ENCODE data around the gene RHEX. TPM values are rescaled to one million over a fixed set of nuclear protein-coding genes. Genes with fewer than 3 reads are reported as not detected.

Gene RHEX
- polyA plus RNA-seq, 1 of the 3 experiments (the other 2 are of a cell fraction) = not detected

- no peaks in the 10 kb centered on the region for H3K79me2 ChIP-seq (ENCODE audit: insufficient read depth)
- no peak overlapping the region for H3K27ac ChIP-seq (ENCODE audit: low read depth in 2 of 2, low read length in 1 of 2)
- no peak overlapping the region for H3K9ac ChIP-seq
- POLR2A ChIA-PET = no interaction called here
- CTCF ChIA-PET = interaction anchor here (1.1 to 1.3 kb wide), 2 partner anchors 21 to 854 kb away, joined by 3 to 5 read pairs; no protein-coding TSS in a partner anchor
- no peaks in the 10 kb centered on the region for H3K4me1 ChIP-seq (ENCODE audit: control insufficient read depth in 1 of 2, insufficient read depth in 2 of 2, low read depth in 1 of 2, low read length in 1 of 2)
- H3K36me3 ChIP-seq (replicated peaks in 1 of 2; ENCODE audit: control insufficient read depth in 1 of 2, insufficient read depth in 2 of 2, low read length in 1 of 2) = no peaks in the 10 kb centered on the region
- H2AFZ ChIP-seq (ENCODE audit: low read depth) = no peak overlapping the region
- H4K20me1 ChIP-seq (ENCODE audit: insufficient read depth) = no peaks in the 10 kb centered on the region
- 55% methylated on average over 8 of the region's 9 CpGs for WGBS (ENCODE audit: low lambda C conversion rate)
- TF ChIP-seq RCOR1 (IDR thresholded peaks at IDR 0.05; ENCODE audit: low read length) = no peak
- no peak for TF ChIP-seq CHD2 (IDR thresholded peaks at IDR 0.05; ENCODE audit: low read length, partially characterized antibody)
- TF ChIP-seq MAX (IDR thresholded peaks at IDR 0.05; ENCODE audit: low read depth) = no peak
- TF ChIP-seq GATA2 (CRISPR knock-in tag; IDR thresholded peaks at IDR 0.05) = no peak
- TF ChIP-seq ZBTB33 (IDR thresholded peaks at IDR 0.05; ENCODE audit: borderline replicate concordance, low read depth) = no peak
- TF ChIP-seq RXRA (IDR thresholded peaks at IDR 0.05; ENCODE audit: borderline replicate concordance, low read depth) = no peak
- TF ChIP-seq USF1 (IDR thresholded peaks at IDR 0.05; ENCODE audit: borderline replicate concordance, low read depth) = no peak
- TF ChIP-seq TCF12 (IDR thresholded peaks at IDR 0.05) = no peak
- no peak for TF ChIP-seq EZH2phosphoT487 (IDR thresholded peaks at IDR 0.05; ENCODE audit: borderline replicate concordance, low read depth)
- no peak for TF ChIP-seq IRF3 (IDR thresholded peaks at IDR 0.05; ENCODE audit: low read depth, low read length)
- no peak for TF ChIP-seq JUND (IDR thresholded peaks at IDR 0.05)
- TF ChIP-seq TEAD4 (IDR thresholded peaks at IDR 0.05; ENCODE audit: borderline replicate concordance, insufficient read depth) = no peak
- no peak for TF ChIP-seq REST (IDR thresholded peaks at IDR 0.05; ENCODE audit: low read depth, low read length)
- H3K27me3 ChIP-seq (ENCODE audit: insufficient read depth) = peaks cover 31% of the 10 kb centered on the region; the same call in 1 of the 2 replicates
- H3F3A ChIP-seq (replicated peaks; ENCODE audit: insufficient read depth) = no peaks in the 10 kb centered on the region
- no peak overlapping the region for H3K4me2 ChIP-seq
- no peaks in the 10 kb centered on the region for H3K9me3 ChIP-seq
- no peak overlapping the region for H3K4me3 ChIP-seq (ENCODE audit: low read depth in 2 of 2, low read length in 1 of 2)
- H3K9me2 ChIP-seq = no peaks in the 10 kb centered on the region
- no peak for DNase-seq
Measured at GRCh38 chr1:206127336-206127735, 74.4 kb downstream of the RHEX start.

Data from SK-N-SH (cell line).